ENCODE results near the gene BATF3.

The BATF3 gene

DNA sequence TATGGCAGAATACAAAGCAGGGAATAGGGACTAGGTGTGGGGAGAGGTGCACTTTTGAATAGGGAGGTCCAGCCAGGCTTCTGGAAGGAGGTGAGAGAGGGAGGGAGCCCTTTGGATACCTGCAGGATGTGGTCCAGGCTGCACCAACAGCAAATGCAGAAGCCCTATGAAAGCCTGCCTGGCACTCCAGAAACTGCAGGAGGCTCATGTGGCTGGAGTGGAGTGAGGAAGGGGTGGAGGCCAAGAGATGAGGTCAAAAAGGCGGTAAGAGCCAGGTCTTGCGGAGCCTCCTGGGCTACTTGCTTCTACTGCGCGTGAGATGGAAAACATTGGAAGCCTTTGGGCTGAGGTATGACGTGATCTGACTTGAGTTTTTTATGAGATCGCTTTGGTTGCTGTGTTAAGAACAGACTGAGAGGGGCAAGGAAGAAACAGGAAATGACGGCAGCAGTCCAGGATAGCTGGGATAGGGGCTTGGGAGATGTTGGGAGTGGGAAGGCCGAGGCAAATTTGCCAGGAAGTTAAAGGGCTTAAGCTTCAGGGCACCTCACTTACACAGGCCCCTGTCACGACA is 4.4 kb upstream of the BATF3 start:
- no peak for DNase-seq (ENCODE audit: low read depth in 2 of 2)

DNA sequence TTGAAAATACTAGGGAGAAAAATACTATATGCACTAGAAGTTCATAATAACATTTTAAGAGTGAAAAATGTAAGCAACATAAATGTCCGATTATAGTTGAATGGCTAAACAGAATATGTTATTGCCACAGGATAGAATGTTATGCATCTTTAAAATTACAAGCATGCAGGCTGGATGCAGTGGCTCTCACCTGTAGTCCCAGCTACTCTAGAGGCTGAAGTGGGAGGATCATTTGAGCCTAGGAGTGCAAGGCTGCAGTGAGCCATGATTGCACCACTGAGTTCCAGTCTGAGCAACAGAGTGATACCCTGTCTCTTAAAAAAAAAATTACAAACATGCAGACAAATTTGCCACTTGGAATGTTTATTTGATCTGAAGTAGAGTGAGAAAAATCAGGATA is 3.0 kb upstream of the BATF3 start:
- no peak for DNase-seq (ENCODE audit: low read depth in 2 of 2)

DNA sequence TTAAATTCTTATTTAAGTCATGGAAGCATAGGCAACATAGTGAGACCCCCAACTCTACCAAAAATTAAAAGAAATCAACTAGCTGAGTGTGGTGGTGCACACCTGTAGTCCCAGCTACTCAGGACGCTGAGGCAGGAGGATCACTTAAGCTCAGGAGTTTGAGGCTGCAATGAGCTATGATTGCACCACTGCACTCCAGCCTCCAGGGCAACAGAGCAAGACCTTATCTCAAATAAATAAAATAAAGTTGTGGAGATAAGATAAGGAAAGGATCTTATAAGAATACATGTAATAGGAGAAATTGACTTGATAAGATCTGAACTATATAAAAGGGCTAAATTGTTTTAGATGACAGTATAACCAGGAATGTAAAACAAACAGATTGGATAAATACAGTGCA is 2.3 kb upstream of the BATF3 start:
- DNase-seq (ENCODE audit: low read depth in 2 of 2), result no peak

DNA sequence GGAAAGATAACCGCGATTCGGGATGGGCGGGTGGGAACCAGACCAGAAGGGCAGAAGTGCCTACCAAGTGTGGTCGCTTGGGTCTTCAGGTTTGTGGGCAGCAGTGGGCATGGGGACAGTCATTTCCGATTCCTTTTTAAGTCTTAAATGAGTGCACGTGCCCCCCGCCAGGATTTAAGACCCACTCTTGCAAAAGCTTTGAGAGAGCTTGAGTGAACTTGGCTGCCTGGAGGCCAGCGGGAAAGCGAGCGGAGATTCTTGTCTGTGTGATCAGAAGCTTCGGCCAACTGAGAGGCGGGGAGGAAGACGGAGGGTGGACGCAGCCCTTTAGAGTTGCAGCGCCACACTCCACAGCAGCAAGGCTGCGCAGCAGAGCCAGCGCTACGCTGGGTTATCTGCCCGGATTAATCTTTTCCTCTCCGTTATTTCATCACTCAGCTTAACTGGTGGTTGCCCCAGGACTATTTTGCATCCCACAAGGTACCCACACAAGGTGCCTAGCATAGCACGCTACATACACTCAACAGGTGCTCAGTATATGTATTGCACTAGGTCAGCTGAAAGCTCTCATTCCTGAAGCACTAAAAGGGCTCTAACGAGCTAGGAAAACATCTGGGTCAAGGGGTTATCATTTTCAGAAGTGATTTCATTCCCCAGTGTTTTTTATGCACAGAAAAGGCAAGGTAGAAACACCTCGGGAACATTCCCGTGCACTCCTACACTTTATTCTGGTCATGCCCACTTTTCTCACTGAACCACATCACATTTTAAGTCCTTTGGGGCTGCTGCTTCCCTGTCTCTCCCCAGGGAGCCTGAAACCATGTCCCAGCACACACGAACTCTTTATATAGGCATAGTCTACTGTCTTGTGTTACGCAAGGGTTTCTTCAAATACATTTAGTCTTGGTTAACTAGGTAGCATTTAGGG is 1.5 kb upstream of the BATF3 start:
- no peak for DNase-seq (ENCODE audit: low read depth in 2 of 2)

DNA sequence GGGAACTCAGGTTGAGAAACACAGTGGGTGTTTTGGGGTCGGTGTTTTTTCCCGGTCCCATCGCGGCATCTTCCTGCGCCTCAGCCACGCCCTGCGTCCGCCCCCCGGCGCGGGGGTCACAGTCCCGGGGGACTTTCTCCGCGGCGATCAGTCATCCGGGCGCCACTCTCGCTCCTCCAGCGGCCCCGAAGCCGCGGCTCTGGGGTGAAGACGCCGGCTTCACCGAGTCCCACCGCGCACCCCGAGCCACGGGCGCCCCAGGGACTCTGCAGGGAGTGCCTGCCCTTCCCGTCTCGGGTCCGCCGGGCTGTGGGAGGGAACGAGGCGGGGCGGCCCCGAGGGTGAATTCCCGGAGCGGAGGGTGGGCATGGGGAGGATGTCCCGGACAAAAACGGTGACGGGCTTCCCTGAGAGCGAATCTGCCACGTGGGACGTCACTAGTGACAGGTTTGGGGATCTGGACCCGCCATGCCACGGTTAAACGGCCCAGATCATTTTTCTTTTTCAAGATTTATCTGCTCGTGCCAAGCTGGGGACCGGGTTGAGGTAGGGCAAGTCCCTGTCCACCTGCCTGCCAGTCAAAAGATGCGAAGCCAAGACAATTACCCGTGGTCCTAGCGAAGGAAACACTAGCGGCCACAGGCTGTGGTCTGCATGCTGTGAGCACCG is 717 bp upstream of the BATF3 start:
- peak; percentile 53 for DNase-seq (ENCODE audit: low read depth in 2 of 2)

DNA sequence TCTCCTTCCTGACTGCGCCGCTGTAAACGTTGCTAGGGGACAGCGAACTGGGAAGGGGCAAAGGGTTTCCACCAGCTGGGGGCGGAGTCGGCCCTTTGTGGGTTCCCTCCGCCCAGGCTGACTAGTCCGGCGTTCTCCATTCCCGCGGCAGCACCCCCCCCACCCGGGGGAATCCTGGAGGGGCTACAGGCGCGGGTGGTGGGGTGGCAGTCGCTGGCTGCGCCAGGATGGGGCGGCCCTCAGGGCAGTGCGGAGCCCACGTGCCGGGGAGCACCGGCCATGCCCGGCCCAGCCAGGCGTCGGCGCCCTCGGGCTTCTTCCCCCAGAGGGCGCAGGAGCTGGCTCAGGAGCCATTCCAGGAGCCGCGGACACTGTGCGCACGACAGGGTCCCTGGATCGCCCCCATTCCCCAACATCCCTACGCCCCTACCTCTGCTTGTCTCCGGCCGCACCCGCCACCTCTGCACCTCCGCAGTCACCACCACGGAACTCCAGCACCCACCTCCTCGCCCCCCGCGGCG is 476 bp downstream of the BATF3 start:
- DNase-seq (ENCODE audit: low read depth in 2 of 2), result peak; percentile 46 to 62

DNA sequence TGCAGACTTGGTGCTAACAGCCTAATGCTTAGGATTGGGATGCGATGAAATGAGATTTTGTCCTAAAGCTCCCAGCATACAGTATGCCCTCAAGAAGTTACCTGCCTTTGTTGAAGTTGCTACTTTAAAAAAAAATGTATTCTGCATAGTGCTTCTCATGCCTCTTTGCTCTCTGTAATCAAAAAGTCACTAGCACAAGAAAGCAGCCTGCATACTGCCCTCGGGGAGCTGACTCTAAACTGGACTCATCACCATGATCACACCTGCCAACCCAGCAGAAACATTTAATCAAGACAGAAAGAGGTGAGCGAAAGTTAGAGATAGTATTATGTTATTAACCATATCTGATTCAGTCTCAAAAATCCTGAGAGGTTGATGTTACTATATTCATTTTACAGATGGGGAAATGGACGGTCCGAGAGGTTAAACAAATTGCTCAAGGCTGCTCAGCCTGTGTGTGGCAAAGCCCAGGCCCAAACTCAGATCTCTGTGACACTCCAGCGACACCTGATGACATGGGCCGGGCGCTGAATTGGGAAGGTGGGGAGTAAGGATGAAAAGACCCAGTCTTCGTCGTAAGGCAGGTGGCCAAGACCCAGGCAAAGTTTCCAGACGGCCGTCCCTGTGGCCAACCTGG is 1.1 kb downstream of the BATF3 start:
- DNase-seq (ENCODE audit: low read depth in 2 of 2), result no peak

DNA sequence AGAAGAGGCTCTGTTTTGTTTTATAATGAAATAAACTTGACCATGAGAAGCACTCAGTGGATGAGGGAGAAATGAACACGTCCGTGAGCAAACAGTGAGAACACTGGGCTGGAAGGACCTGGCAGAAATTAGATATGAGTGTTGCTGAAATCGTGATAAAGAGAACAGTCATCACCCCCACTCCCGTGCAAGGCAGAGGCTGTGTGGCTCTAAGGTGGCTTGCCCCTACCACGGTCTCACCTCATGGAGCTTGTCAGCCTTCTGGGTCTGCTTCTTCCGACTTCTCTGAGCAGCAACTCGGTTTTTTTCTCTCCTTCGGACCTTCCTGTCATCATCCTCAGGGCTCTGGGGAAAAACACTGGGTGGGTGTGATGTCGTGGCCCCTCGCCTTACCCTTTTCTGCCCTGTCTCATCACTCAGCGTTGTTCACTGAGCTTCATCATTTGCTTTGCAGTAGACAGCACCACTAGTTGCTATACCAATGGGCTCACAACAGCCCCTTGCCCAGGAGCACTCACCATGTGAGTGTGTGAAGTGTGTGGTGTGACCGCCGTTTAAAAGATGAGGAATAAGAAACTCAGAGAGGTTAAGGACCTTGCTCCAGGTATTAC is 2.8 kb downstream of the BATF3 start:
- no peak for DNase-seq (ENCODE audit: low read depth in 2 of 2)

DNA sequence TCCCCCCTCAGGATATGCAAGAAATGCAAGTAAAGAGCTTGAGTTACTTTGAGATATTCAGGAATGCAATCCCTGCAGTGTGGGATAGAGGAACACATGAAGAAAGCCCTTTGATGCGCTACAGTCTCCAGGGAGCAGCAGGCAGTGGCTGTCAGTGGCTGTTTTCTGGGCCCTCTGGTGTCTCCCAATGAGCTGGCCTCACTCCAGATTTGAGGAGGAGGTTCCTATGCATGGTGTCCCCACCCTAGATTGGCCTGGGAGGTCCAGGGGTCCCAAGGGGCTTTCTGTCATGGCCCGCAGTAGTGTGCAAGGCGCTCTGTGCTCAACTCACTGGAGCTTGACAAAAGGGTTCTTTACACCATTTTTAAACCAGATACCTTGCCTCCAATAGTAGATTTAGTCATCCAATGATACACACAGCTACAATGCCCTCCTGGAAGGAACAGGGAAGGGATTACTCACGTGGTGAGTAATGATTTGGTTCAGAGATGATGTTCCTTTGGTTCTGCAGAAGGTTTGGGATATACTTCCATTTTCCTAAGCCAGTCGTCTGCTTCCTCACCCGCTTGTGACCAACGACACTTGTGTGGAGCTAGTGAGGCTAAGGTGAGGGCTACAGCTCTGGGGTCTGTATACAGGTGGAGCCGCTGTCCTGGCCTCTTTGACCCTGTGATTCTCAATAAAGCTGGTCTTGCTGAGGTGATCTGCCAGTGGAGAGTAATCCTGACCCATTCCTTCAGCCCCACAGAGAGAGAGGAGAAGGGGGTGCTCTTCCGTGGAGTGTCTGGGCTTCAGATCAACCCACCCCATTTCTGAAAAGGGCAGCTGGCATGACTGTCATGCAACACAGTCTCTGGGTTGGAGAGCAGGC is 6.6 kb downstream of the BATF3 start:
- no peak for DNase-seq (ENCODE audit: low read depth in 2 of 2)

DNA sequence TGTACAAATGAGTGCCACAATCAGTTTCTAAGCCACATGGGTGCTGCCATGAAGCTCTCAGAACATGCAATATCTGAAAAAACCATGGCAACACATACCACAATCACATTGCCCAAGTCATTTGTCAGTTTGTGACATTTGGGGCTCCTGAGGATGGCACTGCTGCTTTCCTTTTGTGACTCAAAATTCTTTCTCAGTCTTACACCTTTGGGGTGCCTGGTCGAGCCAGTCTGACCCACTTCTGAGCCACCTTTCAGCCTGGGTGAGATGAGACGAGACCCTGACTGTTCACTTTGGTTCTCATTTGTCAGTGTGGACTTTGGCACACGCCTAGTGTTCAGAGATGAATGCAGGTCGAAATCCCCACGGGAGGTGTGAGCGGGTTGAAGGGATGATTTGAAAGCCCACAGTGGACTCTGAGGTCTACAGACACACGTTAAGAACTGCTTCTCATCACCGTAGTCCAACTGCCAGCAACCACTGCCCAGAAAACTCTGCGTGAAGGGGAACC is 8.0 kb downstream of the BATF3 start:
- DNase-seq (ENCODE audit: low read depth in 2 of 2), result no peak

DNA sequence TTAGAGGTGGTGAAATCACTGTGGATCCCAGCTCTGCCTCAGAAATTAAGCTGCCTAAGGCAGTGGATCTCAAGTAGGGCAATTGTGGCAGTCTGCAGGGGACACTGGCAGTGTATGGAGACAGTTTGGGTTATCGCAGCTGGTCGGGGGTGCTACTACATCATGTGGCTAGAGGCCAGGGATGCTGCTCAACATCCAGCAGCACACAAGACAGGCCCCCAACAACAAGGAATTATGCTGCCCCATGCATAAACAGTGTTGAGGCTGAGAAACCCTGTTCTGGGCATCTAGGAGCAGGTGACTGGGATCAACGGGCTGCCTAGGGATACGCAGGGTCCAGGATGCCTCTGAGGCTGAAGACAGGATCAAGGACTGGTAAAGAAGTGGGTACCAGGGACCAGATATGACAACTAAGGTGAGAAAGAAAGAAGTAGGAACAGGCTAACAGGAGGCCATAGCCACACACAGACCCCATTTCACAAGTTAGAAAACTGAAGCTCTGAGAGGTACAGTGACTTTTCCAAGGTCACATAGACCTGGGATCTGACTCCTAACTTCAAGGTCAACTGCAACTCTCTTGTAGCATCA is 8.7 kb downstream of the BATF3 start:
- DNase-seq (ENCODE audit: low read depth in 2 of 2), result no peak

DNA sequence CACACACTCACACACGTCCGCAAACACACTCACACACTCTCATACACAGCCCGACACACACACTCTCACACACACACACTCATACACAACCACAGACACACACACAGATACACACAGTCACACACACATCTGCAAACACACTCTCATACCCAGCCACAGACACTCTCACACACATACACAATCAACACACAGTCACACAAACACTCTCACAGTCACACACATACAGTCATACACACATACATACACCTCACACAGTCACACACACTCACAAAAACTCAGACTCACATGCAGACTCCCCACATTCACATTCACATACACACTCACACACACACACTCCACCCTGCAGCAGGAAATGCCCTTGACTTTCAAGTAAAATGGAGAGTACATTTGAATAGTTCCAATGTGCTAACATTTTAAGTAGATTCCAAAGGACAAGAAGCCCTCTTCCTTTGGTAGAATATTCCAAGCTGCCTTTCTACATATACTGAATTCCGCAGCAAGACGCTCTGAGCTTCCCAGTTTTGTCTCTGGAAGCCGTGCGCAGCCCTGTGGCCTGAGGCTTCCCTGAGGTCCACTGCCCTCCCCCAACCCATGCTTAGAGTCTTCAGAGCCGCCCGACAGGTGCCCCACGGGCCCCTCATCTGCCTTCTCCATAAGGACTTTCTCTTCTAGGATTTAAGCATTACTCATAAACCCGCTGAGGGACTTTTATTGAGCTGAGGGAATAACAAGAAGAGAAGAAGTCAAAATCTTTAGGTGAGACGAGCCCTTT is 9.7 kb downstream of the BATF3 start:
- DNase-seq (ENCODE audit: low read depth in 2 of 2), result no peak

DNA sequence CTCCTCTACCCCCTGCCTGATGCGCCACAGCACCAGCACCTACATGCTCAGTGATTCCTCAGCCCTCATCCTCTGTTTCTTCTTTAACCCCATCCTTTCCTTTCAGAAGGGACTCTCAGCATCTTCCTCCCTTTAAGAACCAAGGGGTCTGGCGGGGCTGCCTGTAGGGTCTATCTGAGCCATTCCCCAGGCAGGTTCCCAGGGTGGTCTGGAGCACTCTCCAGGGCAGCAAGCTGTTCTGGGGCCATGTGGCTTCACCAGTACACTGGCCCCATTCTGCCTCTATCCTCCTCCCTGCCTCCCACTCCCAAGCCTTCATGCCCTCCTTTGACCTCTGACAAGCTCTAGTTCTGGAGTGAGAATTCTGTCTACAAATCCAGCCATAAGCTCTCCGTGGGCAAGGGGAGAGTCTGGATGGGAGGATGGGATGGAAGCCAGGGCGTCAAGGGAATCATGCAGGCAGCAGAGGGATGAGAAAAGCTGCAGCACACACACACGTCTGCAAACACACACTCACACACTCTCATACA is 10.4 kb downstream of the BATF3 start:
- no peak for DNase-seq (ENCODE audit: low read depth in 2 of 2)

DNA sequence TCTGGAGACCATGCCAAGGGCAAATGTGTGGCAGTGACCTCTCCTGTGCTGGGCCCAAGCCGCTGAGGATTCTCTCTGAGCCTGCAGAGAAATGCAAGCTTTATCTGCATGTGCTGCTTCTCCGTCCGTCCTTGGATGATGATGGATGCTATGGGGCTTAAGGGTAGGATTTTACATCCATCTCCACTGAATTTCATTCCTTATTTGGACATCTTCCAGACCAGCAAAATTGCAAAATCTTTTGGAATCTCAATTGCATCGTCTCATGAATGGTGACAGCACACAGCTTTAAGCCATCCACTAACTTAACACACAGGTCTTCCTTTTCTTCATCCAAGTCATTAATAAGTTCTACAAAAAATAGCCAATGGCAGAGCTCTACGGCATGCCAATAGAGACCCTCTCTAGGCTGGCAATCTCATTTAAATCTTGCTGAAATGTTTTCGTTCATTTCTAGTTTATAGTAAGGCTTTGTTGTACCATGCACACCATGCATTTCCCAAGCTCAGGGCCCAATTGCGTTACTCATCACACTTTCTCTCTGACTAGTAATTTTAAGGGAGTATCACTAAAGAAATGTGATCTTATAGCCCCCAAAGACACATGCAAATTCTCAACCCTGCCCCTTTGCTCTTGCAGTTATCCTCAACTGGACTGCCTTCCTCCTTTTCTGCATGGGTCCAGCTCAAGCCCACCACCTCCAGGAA is 11.1 kb downstream of the BATF3 start:
- DNase-seq (ENCODE audit: low read depth in 2 of 2), result no peak

DNA sequence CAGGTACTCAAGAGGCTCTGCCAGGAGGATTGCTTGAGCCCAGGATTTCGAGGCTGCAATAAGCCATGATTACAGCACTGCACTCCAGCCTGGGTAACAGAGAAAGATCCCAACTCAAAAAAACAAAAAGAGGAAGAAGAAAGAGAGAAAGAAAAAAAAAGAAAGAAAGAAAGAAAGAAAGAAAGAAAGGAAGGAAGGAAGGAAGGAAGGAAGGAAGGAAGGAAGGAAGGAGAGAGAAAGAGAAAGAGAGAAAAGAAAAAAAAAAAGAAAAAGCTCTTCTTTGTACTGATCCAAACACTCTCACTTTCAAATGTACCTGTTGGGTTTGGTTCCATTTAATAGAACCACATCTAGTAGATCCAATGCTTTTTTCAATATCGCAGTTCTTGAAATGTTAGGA is 11.8 kb downstream of the BATF3 start:
- no peak for DNase-seq (ENCODE audit: low read depth in 2 of 2)

DNA sequence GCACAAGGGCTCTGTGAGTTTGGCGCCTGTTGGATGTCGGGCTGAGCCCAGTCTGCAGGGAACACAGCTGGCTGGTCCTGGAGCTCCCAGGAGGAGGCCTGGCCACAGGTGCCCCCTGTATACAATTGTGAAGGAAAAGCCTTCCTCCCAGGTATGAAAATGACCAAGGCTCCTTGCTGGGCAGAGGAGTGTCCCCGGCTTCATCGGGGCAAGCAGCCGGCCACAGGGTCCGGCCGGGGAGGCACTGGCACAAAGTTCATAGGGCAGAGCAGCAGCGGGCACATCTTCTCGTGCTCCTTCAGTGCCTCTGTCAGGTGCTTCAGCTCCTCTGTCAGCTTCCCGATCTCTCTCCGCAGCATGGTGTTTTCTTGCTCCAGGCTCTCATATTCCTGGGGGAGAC is 13.0 kb downstream of the BATF3 start:
- no peak for DNase-seq (ENCODE audit: low read depth in 2 of 2)

DNA sequence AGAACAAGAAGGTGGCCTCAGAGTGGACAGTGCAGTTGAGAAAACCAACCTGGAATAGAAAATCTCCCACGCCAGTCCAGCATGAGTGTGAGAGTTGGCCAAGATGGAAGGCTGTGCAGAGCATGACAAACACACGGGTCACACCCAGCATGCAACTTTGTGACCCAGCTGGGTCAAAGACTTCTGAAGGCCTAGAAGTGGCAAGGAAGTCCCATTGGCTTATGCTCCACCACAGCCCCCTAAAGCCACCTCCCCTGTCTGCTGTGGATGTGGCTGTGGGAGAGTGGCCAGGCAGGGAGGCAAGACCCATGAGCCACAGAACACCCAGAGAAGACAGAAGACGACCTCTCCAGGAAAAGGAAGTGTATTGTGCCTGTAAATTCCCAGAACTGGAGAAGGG is 13.6 kb downstream of the BATF3 start:
- DNase-seq (ENCODE audit: low read depth in 2 of 2), result no peak

DNA sequence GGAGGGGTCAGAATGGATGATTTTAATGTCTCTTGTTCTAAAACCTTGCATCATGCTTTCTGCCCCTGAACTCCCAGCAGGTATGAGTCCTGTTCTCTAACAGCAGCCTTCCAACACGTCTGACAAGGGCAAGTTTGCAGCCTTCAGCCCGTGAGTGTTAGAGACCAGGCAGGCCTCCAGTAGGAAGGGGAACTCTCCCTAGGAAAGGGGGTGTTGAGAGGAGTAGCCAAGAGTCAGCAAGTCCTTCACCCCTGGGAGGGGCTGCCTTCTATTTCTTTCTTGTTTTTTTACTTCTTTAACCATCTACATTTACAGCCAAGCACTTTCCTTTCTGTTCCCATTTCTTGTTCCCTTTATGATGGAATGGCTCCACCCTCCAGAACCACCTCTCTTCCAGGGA is 14.2 kb downstream of the BATF3 start:
- DNase-seq (ENCODE audit: low read depth in 2 of 2), result no peak

Data from stimulated activated CD4-positive, alpha-beta T cell treated with anti-CD3 and anti-CD28 coated beads, Interleukin-15, amount 100 ng/mL, for 48 hours (primary cell).